ENCODE measurements around the gene BLTP3B.

Gene BLTP3B

GRCh38 chr12:100170313-100170858 is 27.7 kb upstream of the BLTP3B start:
- TF ChIP-seq, protein P1, sequence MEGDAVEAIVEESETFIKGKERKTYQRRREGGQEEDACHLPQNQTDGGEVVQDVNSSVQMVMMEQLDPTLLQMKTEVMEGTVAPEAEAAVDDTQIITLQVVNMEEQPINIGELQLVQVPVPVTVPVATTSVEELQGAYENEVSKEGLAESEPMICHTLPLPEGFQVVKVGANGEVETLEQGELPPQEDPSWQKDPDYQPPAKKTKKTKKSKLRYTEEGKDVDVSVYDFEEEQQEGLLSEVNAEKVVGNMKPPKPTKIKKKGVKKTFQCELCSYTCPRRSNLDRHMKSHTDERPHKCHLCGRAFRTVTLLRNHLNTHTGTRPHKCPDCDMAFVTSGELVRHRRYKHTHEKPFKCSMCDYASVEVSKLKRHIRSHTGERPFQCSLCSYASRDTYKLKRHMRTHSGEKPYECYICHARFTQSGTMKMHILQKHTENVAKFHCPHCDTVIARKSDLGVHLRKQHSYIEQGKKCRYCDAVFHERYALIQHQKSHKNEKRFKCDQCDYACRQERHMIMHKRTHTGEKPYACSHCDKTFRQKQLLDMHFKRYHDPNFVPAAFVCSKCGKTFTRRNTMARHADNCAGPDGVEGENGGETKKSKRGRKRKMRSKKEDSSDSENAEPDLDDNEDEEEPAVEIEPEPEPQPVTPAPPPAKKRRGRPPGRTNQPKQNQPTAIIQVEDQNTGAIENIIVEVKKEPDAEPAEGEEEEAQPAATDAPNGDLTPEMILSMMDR (IDR thresholded peaks at IDR 0.05; ENCODE audit: low read length, missing control alignments) = no peak
- H3K4me3 ChIP-seq (replicated peaks; ENCODE audit: low read depth, low read length) = no peak overlapping the region

DNA sequence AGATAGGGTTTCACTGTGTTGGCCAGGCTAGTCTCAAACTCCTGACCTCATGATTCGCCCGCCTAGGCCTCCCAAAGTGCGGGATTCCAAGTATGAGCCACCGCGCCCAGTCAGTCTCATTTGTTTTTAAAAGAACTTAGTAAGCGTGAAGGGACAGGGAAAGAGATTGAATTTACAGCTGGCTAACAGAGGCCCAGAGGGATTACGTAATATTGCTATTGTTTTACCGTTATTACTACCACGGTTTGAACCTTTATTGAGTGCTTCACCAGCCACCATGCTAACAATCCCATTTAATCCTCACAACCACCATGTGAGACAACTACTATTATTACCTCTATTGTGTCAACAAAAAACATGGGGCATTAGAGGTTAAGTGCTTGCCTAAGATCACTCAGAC is 26.7 kb upstream of the BLTP3B start:
- TF ChIP-seq, protein P1 (IDR thresholded peaks at IDR 0.05; ENCODE audit: low read length, missing control alignments) = no peak
- H3K4me3 ChIP-seq (replicated peaks; ENCODE audit: low read depth, low read length) = no peak overlapping the region
- DNase-seq (ENCODE audit: low read depth) = no peak

More at GRCh38 chr12:100170313-100170858, 27.7 kb upstream of the BLTP3B start:
- no peak for DNase-seq (ENCODE audit: low read depth)

DNA sequence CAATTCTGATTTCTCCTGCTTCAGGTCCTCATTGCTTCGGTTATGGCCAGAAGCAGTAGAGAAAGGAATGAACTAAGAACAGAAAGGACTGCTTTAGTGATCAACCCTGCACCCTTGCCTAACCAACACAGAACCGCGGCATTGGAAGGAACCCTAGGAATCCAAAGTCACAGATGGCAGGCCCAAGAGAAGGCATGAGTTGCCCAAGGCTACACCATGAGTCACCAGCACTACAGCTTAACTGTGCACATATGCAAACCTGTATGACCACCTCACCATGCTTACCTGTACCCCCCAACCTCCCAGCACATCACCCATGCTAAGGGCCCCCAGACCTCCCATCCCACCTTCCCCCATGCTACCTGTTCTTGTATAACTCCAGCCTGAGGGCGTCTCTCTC is 25.9 kb upstream of the BLTP3B start:
- DNase-seq (ENCODE audit: low read depth) = no peak
- no peak overlapping the region for H3K4me3 ChIP-seq (replicated peaks; ENCODE audit: low read depth, low read length)
- TF ChIP-seq, protein P1 (IDR thresholded peaks at IDR 0.05; ENCODE audit: low read length, missing control alignments) = no peak

GRCh38 chr12:100166232-100166631 is 23.6 kb upstream of the BLTP3B start:
- TF ChIP-seq, protein P1 (IDR thresholded peaks at IDR 0.05; ENCODE audit: low read length, missing control alignments) = no peak
- no peak for DNase-seq (ENCODE audit: low read depth)
- H3K4me3 ChIP-seq (replicated peaks; ENCODE audit: low read depth, low read length) = no peak overlapping the region

GRCh38 chr12:100165356-100165755 is 22.7 kb upstream of the BLTP3B start:
- no peak overlapping the region for H3K4me3 ChIP-seq (replicated peaks; ENCODE audit: low read depth, low read length)
- no peak for DNase-seq (ENCODE audit: low read depth)
- TF ChIP-seq, protein P1 (IDR thresholded peaks at IDR 0.05; ENCODE audit: low read length, missing control alignments) = no peak

DNA sequence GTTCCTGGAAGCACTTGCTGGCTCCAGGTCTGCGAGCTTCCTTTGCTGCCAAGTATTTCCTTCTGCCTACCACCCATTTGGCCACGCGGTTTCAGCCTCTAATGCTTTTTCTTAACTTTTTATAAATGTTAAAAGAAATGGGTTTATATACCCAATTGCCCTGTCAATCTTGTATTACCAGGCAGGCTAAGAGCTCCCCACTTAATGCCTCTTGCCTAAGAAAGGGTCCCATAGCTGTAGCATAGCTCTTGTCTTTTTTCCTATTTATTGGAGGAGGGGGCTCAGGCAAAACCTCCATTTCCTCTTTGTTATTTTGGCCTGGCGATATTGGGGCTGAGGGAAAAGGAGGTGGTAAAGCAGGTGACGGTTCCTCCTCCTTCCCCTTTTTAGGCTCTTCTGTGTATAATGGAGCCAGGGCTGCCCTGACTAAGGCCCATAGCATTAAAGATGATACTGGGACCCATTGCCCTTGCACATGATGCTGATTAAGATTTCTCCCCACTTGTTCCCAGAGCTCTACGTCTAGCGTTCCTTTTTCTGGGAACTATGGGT is 21.6 kb upstream of the BLTP3B start:
- TF ChIP-seq, protein P1 (IDR thresholded peaks at IDR 0.05; ENCODE audit: low read length, missing control alignments) = no peak
- no peak for DNase-seq (ENCODE audit: low read depth)
- peak overlapping the region; percentile 10 for H3K4me3 ChIP-seq (replicated peaks; ENCODE audit: low read depth, low read length)

Measured in fibroblast of pulmonary artery (primary cell).